Measurements from ENCODE around the gene OR5F1.

DNA sequence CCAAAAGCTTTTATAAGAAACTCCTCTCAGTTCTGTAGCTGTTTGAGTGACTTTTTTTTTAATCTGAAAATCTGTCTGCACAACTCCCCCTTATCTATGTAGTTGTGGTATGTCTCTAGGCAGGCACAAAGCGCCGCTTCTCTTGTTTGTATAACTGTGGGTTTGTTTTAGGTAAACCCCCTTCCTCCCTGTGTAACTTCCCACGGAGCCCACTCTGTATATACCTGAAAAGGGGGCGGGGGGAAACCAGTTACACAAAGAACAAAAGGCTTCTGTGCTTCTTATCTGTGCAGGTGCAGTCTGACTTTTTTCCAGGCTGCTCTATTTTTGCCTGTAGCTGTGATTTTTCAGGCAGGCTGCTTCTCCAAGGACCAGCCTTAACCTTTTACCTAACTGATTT lies 37.9 kb downstream of the OR5F1 start:
- TF ChIP-seq YY1 (IDR thresholded peaks at IDR 0.05; ENCODE audit: insufficient read depth, insufficient read length) (no peak), ZNF274 (IDR thresholded peaks at IDR 0.05; ENCODE audit: low read depth, low read length) (no peak), SUZ12 (IDR thresholded peaks at IDR 0.05; ENCODE audit: extremely low read depth, insufficient read depth, insufficient read length) (no peak)

Measured in NT2/D1 (cell line).